OCI-LY3 (cell line): ENCODE results near the gene CARD19.

ENCODE experiments used
- EZH2phosphoT487 ChIP-seq: fragments of 200-600 bp; shearing (Covaris generic); IDR thresholded peaks from 2 replicates; pipeline ENCODE4 v1.6.1; 2018; ENCODE audit warnings: antibody characterized with exemption, mixed run types, low read depth
- TF ChIP-seq, protein P1 (sequence below): fragments of 200-600, 300-600 bp; sonication (generic); IDR thresholded peaks from 2 replicates; pipeline ENCODE4 v1.5.1; 2014; ENCODE audit warnings: antibody characterized with exemption, low read length, low read depth

GRCh38 chr9:93136011-93136440, 40.0 kb downstream of the CARD19 start:
- TF ChIP-seq, protein P1, sequence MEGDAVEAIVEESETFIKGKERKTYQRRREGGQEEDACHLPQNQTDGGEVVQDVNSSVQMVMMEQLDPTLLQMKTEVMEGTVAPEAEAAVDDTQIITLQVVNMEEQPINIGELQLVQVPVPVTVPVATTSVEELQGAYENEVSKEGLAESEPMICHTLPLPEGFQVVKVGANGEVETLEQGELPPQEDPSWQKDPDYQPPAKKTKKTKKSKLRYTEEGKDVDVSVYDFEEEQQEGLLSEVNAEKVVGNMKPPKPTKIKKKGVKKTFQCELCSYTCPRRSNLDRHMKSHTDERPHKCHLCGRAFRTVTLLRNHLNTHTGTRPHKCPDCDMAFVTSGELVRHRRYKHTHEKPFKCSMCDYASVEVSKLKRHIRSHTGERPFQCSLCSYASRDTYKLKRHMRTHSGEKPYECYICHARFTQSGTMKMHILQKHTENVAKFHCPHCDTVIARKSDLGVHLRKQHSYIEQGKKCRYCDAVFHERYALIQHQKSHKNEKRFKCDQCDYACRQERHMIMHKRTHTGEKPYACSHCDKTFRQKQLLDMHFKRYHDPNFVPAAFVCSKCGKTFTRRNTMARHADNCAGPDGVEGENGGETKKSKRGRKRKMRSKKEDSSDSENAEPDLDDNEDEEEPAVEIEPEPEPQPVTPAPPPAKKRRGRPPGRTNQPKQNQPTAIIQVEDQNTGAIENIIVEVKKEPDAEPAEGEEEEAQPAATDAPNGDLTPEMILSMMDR = no peak
- TF ChIP-seq EZH2phosphoT487 = no peak
